ENCODE data around the gene TBP.

The TBP gene

GRCh38 chr6:170561555-170561954 lies 7.4 kb downstream of the TBP start:
- TF ChIP-seq ZFX (IDR thresholded peaks at IDR 0.05; ENCODE audit: borderline replicate concordance) (no peak), CTCF (IDR thresholded peaks at IDR 0.05) (no peak)
- no peak overlapping the region for H3K27ac ChIP-seq

GRCh38 chr6:170564936-170565530 lies 10.9 kb downstream of the TBP start:
- TF ChIP-seq CTCF (IDR thresholded peaks at IDR 0.05) = no peak
- no peak for TF ChIP-seq ZFX (IDR thresholded peaks at IDR 0.05; ENCODE audit: borderline replicate concordance)
- H3K27ac ChIP-seq = no peak overlapping the region

GRCh38 chr6:170572704-170573466 lies 18.7 kb downstream of the TBP start:
- H3K27ac ChIP-seq = no peak overlapping the region
- no peak for TF ChIP-seq CTCF (IDR thresholded peaks at IDR 0.05)
- TF ChIP-seq ZFX (IDR thresholded peaks at IDR 0.05; ENCODE audit: borderline replicate concordance) = no peak

GRCh38 chr6:170575250-170575649 lies 21.1 kb downstream of the TBP start:
- TF ChIP-seq ZFX (IDR thresholded peaks at IDR 0.05; ENCODE audit: borderline replicate concordance) = no peak
- TF ChIP-seq CTCF (IDR thresholded peaks at IDR 0.05) = no peak

GRCh38 chr6:170578909-170579308 lies 24.7 kb downstream of the TBP start:
- no peak overlapping the region for H3K27ac ChIP-seq
- TF ChIP-seq ZFX (IDR thresholded peaks at IDR 0.05; ENCODE audit: borderline replicate concordance) = no peak
- TF ChIP-seq CTCF (IDR thresholded peaks at IDR 0.05) = no peak

More at GRCh38 chr6:170575250-170575649, 21.1 kb downstream of the TBP start:
- no peak overlapping the region for H3K27ac ChIP-seq

GRCh38 chr6:170583756-170584180 lies 29.6 kb downstream of the TBP start:
- peak overlapping the region; percentile 77 for H3K27ac ChIP-seq
- peak; percentile 12; the same call in 1 of the 2 replicates for TF ChIP-seq CTCF (IDR thresholded peaks at IDR 0.05)
- TF ChIP-seq ZFX (IDR thresholded peaks at IDR 0.05; ENCODE audit: borderline replicate concordance) = no peak

All from 22Rv1 (cell line).